NCI-H1930 (cell line): Measurements from ENCODE around the gene TPM2.

Experiments
- DNase-seq, 2 experiments: peaks; one replicate each; lab custom pipeline; 2025; lab: John Stamatoyannopoulos, UW

TPM2 gene

GRCh38 chr9:35718721-35719511 is 29.2 kb upstream of the TPM2 start:
- no peak for DNase-seq

GRCh38 chr9:35717132-35717870 is 27.6 kb upstream of the TPM2 start:
- DNase-seq, result no peak

GRCh38 chr9:35716230-35716629 is 26.5 kb upstream of the TPM2 start:
- DNase-seq, result no peak

GRCh38 chr9:35714579-35715252 is 25.0 kb upstream of the TPM2 start:
- DNase-seq, result no peak

- DNase-seq, result no peak
These were observed 24.4 kb upstream of the TPM2 start for GRCh38 chr9:35714123-35714522.

GRCh38 chr9:35713578-35713977 is 23.9 kb upstream of the TPM2 start:
- DNase-seq, result no peak

GRCh38 chr9:35712762-35713400 is 23.2 kb upstream of the TPM2 start:
- DNase-seq, result no peak

- DNase-seq, result no peak
These were observed 22.0 kb upstream of the TPM2 start for GRCh38 chr9:35711501-35712428.

GRCh38 chr9:35710818-35711500 is 21.2 kb upstream of the TPM2 start:
- no peak for DNase-seq

GRCh38 chr9:35708146-35708545 is 18.4 kb upstream of the TPM2 start:
- no peak for DNase-seq

GRCh38 chr9:35706951-35707350 is 17.2 kb upstream of the TPM2 start:
- no peak for DNase-seq

GRCh38 chr9:35705836-35706430 is 16.2 kb upstream of the TPM2 start:
- no peak for DNase-seq

GRCh38 chr9:35705372-35705771 is 15.6 kb upstream of the TPM2 start:
- no peak for DNase-seq

GRCh38 chr9:35703906-35704672 is 14.4 kb upstream of the TPM2 start:
- DNase-seq, result no peak

- no peak for DNase-seq
These were observed 13.0 kb upstream of the TPM2 start for GRCh38 chr9:35702696-35703095.

GRCh38 chr9:35700942-35701341 is 11.2 kb upstream of the TPM2 start:
- DNase-seq, result no peak

GRCh38 chr9:35700031-35700430 is 10.3 kb upstream of the TPM2 start:
- DNase-seq, result no peak

GRCh38 chr9:35698231-35698630 is 8.5 kb upstream of the TPM2 start:
- DNase-seq, result no peak

GRCh38 chr9:35697486-35697885 is 7.8 kb upstream of the TPM2 start:
- DNase-seq, result no peak
